Right lobe of liver (tissue), 4 donors: ENCODE data around the gene C3orf38.

ENCODE experiments used
- CTCF ChIP-seq, 4 donors: fragments of 200-600 bp in 3 of 4; fragments of 450-650 bp in 1 of 4; IDR thresholded peaks; one replicate each; pipeline versions ENCODE4 v1.5.1 to v1.8.0; 2016 to 2022; ENCODE audit warnings: antibody characterized with exemption in 4 of 4, mild to moderate bottlenecking in 2 of 4
- POLR2A ChIP-seq: fragments of 450-650 bp; IDR thresholded peaks from one replicate; pipeline ENCODE4 v1.6.1; 2017; ENCODE audit warnings: antibody characterized with exemption, mild to moderate bottlenecking
- donor health status: DM: no; HTN: no; CAD: no.
- donor health status: DM: no; HTN: no; CAD: no.
- donor health status: DM: no; HTN: yes; CAD: no.

- TF ChIP-seq CTCF (IDR thresholded peaks at IDR 0.05) = no peak
- no peak for TF ChIP-seq POLR2A
Observed at GRCh38 chr3:88142094-88142624, 7.6 kb upstream of the C3orf38 start.
